HEK293 (cell line): ENCODE measurements around the gene CD300LG.

ENCODE experiments used
- GLIS1 ChIP-seq: fragments of 450-650 bp; formaldehyde crosslinking; IDR thresholded peaks from 2 replicates; pipeline ENCODE4 v1.5.1; 2016; ENCODE audit warnings: missing biosample characterization, missing genetic modification characterization
- MEIS1 ChIP-seq: sonication (generic); formaldehyde crosslinking; IDR thresholded peaks from 2 replicates; pipeline ENCODE4 v1.8.1; 2022; ENCODE audit warnings: missing genetic modification reagents, mild to moderate bottlenecking, borderline replicate concordance
- SP3 ChIP-seq: fragments of 450-650 bp; formaldehyde crosslinking; IDR thresholded peaks from 2 replicates; pipeline ENCODE4 v1.5.1; 2016; ENCODE audit warnings: missing biosample characterization, missing genetic modification characterization
- YY1 ChIP-seq: fragments of 450-650 bp; formaldehyde crosslinking; IDR thresholded peaks from 2 replicates; pipeline ENCODE4 v1.5.1; 2018; ENCODE audit warnings: missing biosample characterization, missing genetic modification characterization
- YY2 ChIP-seq: fragments of 450-650 bp; formaldehyde crosslinking; IDR thresholded peaks from 2 replicates; pipeline ENCODE4 v1.5.1; 2016; ENCODE audit warnings: missing biosample characterization, missing genetic modification characterization
- ZBTB1 ChIP-seq: fragments of 450-650 bp; formaldehyde crosslinking; IDR thresholded peaks from 2 replicates; pipeline ENCODE4 v1.5.1; 2016; ENCODE audit warnings: missing biosample characterization, missing genetic modification characterization
- ZBTB11 ChIP-seq: fragments of 450-650 bp; formaldehyde crosslinking; conservative IDR thresholded peaks from 2 replicates; pipeline ENCODE4 v1.5.1; 2016; ENCODE audit warnings: low read depth, missing biosample characterization, missing genetic modification characterization
- ZBTB49 ChIP-seq: fragments of 450-650 bp; formaldehyde crosslinking; IDR thresholded peaks from 2 replicates; pipeline ENCODE4 v1.5.1; 2016; ENCODE audit warnings: missing biosample characterization, missing genetic modification characterization, low read depth
- ZBTB6 ChIP-seq: fragments of 450-650 bp; formaldehyde crosslinking; IDR thresholded peaks from 2 replicates; pipeline ENCODE4 v1.5.1; 2017; ENCODE audit warnings: missing biosample characterization, missing genetic modification characterization
- ZBTB8A ChIP-seq: fragments of 450-650 bp; formaldehyde crosslinking; IDR thresholded peaks from 2 replicates; pipeline ENCODE4 v1.5.1; 2016; ENCODE audit warnings: missing biosample characterization, missing genetic modification characterization
- ZNF18 ChIP-seq: fragments of 450-650 bp; formaldehyde crosslinking; IDR thresholded peaks from 2 replicates; pipeline ENCODE4 v1.5.1; 2016; ENCODE audit warnings: missing biosample characterization, missing genetic modification characterization
- ZNF248 ChIP-seq: fragments of 450-650 bp; formaldehyde crosslinking; IDR thresholded peaks from 2 replicates; pipeline ENCODE4 v1.5.1; 2017; ENCODE audit warnings: missing biosample characterization, missing genetic modification characterization
- ZNF426 ChIP-seq: fragments of 450-650 bp; formaldehyde crosslinking; IDR thresholded peaks from 2 replicates; pipeline ENCODE4 v1.5.1; 2017; ENCODE audit warnings: missing biosample characterization, missing genetic modification characterization, mild to moderate bottlenecking, inconsistent platforms, moderate library complexity
- ZNF521 ChIP-seq: fragments of 450-650 bp; formaldehyde crosslinking; IDR thresholded peaks from 2 replicates; pipeline ENCODE4 v1.5.1; 2017; ENCODE audit warnings: missing biosample characterization, mild to moderate bottlenecking, missing genetic modification characterization
- ZNF654 ChIP-seq: fragments of 450-650 bp; formaldehyde crosslinking; IDR thresholded peaks from 2 replicates; pipeline ENCODE4 v1.5.1; 2016; ENCODE audit warnings: low read depth, missing biosample characterization, missing genetic modification characterization
- ZNF660 ChIP-seq: fragments of 450-650 bp; IDR thresholded peaks from 2 replicates; pipeline ENCODE4 v1.5.1; 2018; ENCODE audit warnings: missing biosample characterization, mild to moderate bottlenecking, missing genetic modification characterization
- ZXDB ChIP-seq: fragments of 450-650 bp; formaldehyde crosslinking; IDR thresholded peaks from 2 replicates; pipeline ENCODE4 v1.5.1; 2016; ENCODE audit warnings: missing biosample characterization, missing genetic modification characterization
- TF ChIP-seq, protein P1 (sequence below): fragments of 450-650 bp; formaldehyde crosslinking; IDR thresholded peaks from 2 replicates; pipeline ENCODE4 v1.5.1; 2016; ENCODE audit warnings: missing biosample characterization, missing genetic modification characterization
- TF ChIP-seq, protein P2 (sequence below): fragments of 450-650 bp; formaldehyde crosslinking; IDR thresholded peaks from 2 replicates; pipeline ENCODE4 v1.5.1; 2016; ENCODE audit warnings: missing biosample characterization, missing genetic modification characterization
- TF ChIP-seq, protein P3 (sequence below): fragments of 450-650 bp; formaldehyde crosslinking; IDR thresholded peaks from 2 replicates; pipeline ENCODE4 v1.5.0; 2017; ENCODE audit warnings: missing biosample characterization, missing genetic modification characterization, borderline replicate concordance

CD300LG gene

DNA sequence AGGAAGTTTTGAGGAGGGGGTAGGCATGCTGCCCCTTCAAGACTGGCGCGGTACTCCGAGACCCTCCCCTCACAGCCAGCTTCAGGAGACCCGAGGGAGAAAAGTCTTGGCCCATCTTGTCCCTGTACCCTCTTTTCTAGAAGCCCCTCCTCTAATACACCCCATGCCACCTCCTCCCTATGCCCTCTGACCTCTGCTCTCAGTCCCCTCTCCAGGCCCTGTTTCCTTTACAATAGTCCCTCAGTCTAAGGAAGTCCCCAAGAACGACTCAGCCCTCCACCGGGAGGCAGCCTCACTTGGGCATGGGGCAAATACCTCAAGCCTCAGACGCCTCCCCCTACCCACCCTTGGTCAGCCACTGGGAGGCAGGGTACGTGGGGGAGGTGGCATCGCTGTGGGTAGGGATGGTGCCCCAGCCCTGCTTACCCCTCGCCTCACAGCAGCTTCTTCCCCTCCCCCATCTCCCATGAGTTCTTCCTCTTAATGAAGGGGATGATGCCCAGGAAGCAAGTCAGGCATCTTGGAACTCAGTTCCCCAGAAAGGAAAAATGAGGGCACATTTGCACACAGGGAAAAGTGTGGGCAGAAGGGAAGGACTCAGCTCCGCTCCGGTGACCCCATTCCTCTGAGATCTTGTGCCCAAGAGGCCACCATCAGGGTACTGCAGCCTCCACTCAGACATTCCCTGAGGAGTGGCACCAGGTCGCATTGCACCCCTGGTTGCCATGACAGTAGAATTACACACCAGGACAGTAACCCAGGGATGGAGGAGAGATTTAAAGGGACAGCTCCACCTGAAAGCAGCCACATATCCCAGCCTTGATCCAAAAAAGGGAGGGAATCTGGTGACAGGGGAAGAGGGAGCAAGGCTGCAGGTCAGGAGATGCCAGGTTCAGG lies 54.1 kb downstream of the CD300LG start (continued):
- no peak for TF ChIP-seq ZNF18
- TF ChIP-seq GLIS1 (tag by site-specific recombination) = no peak
- TF ChIP-seq ZNF521 (tag by site-specific recombination) = no peak
- no peak for TF ChIP-seq ZBTB6
- TF ChIP-seq, protein P1, sequence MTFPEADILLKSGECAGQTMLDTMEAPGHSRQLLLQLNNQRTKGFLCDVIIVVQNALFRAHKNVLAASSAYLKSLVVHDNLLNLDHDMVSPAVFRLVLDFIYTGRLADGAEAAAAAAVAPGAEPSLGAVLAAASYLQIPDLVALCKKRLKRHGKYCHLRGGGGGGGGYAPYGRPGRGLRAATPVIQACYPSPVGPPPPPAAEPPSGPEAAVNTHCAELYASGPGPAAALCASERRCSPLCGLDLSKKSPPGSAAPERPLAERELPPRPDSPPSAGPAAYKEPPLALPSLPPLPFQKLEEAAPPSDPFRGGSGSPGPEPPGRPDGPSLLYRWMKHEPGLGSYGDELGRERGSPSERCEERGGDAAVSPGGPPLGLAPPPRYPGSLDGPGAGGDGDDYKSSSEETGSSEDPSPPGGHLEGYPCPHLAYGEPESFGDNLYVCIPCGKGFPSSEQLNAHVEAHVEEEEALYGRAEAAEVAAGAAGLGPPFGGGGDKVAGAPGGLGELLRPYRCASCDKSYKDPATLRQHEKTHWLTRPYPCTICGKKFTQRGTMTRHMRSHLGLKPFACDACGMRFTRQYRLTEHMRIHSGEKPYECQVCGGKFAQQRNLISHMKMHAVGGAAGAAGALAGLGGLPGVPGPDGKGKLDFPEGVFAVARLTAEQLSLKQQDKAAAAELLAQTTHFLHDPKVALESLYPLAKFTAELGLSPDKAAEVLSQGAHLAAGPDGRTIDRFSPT (tag by site-specific recombination) = peak; percentile 55; the same call in 1 of the 2 replicates
- no peak for TF ChIP-seq ZNF248 (tag by site-specific recombination)
- TF ChIP-seq ZNF660 (tag by site-specific recombination) = no peak
- no peak for TF ChIP-seq ZBTB49 (tag by site-specific recombination)
- TF ChIP-seq YY1 (tag by site-specific recombination) = no peak
- no peak; the same call in 1 of the 2 replicates for TF ChIP-seq ZBTB8A (tag by site-specific recombination)
- TF ChIP-seq SP3 (tag by site-specific recombination) = peak; percentile 59; the same call in 1 of the 2 replicates
- no peak for TF ChIP-seq ZBTB1 (tag by site-specific recombination)
- TF ChIP-seq ZXDB = no peak
- TF ChIP-seq ZNF654 = no peak
- no peak; the same call in 1 of the 2 replicates for TF ChIP-seq ZBTB11 (tag by site-specific recombination)
- TF ChIP-seq, protein P2, sequence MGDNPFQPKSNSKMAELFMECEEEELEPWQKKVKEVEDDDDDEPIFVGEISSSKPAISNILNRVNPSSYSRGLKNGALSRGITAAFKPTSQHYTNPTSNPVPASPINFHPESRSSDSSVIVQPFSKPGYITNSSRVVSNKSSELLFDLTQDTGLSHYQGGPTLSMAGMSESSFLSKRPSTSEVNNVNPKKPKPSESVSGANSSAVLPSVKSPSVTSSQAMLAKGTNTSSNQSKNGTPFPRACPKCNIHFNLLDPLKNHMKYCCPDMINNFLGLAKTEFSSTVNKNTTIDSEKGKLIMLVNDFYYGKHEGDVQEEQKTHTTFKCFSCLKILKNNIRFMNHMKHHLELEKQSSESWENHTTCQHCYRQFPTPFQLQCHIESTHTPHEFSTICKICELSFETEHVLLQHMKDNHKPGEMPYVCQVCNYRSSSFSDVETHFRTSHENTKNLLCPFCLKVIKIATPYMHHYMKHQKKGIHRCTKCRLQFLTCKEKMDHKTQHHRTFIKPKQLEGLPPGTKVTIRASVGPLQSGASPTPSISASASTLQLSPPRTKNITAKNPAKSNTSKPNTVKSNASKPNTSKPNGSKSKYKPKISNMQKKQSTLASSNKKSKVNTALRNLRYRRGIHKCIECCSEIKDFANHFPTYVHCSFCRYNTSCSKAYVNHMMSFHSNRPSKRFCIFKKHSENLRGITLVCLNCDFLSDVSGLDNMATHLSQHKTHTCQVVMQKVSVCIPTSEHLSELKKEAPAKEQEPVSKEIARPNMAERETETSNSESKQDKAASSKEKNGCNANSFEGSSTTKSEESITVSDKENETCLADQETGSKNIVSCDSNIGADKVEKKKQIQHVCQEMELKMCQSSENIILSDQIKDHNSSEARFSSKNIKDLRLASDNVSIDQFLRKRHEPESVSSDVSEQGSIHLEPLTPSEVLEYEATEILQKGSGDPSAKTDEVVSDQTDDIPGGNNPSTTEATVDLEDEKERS (tag by site-specific recombination) = no peak
- 0 out of 2 replicates have a peak, but pooled peaks have one; percentile 10 for TF ChIP-seq YY2 (tag by site-specific recombination)
- TF ChIP-seq MEIS1 (CRISPR knock-in tag) = no peak
- no peak for TF ChIP-seq ZNF426 (tag by site-specific recombination)
- TF ChIP-seq, protein P3, sequence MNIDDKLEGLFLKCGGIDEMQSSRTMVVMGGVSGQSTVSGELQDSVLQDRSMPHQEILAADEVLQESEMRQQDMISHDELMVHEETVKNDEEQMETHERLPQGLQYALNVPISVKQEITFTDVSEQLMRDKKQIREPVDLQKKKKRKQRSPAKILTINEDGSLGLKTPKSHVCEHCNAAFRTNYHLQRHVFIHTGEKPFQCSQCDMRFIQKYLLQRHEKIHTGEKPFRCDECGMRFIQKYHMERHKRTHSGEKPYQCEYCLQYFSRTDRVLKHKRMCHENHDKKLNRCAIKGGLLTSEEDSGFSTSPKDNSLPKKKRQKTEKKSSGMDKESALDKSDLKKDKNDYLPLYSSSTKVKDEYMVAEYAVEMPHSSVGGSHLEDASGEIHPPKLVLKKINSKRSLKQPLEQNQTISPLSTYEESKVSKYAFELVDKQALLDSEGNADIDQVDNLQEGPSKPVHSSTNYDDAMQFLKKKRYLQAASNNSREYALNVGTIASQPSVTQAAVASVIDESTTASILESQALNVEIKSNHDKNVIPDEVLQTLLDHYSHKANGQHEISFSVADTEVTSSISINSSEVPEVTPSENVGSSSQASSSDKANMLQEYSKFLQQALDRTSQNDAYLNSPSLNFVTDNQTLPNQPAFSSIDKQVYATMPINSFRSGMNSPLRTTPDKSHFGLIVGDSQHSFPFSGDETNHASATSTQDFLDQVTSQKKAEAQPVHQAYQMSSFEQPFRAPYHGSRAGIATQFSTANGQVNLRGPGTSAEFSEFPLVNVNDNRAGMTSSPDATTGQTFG (tag by site-specific recombination) = no peak
